ENCODE measurements around the gene TBC1D16.
"Not testable (repeated sequence)": the region's sequence is repeated elsewhere in the genome, so short reads cannot be mapped to it uniquely, and the experiment has no call there.

TBC1D16 gene

GRCh38 chr17:79911430-79912399 lies 124.0 kb downstream of the TBC1D16 start:
- no peak for DNase-seq

DNA sequence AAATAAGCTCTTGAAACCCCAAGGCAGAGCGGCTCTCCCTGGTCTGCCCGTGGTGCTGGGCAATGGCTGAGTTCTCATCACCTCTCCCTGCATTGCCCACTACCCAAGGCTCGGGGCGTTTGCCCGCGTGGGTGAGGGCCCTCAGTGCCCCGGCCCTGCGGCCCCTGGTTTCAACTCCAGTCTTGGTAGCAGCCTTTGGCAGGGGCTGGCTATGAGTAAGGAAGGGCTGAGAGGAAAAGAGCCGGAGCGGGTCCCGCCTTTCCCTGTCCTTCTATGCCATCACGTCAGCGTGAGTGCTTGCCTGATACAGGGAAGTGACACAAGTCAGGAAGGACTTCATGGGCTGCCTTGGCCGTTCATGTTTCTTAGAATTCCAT lies 124.7 kb downstream of the TBC1D16 start:
- no peak for DNase-seq

DNA sequence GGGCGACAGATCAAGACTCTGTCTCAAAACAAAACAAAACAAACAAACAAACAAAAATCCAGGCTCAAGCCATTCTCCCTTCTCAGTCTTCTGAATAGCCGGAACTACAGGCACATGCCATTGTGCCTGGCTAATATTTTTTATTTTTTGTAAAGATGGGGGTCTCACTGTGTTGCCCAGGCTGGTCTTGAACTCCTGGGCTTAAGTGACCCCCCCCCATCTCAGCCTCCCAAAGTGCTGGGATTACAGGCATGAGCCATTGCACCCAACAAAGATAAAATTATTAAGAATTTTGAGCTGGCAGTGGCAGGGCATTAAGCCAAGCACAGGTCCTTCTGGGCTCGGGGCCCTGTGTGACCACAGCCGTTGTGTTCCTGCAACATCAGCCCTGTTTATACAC lies 126.6 kb downstream of the TBC1D16 start:
- DNase-seq, result no peak

DNA sequence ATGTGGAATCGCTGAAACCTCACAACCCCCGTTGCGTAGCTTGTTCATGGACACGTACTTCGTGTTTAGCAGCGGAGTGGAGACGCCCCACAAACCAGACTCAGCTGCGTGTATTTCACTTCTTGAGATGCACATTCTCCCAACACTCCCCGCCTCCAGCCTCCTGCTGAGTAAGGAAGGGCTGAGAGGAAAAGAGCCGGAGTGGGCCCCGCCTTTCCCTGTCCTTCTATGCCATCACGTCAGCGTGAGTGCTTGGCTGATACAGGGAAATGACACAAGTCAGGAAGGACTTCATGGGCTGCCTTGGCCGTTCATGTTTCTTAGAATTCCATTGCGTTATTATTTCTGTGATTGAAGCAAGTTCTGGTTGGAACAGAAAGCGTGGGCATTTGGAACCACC lies 127.8 kb downstream of the TBC1D16 start:
- DNase-seq, result no peak

GRCh38 chr17:79907217-79907715 lies 128.4 kb downstream of the TBC1D16 start:
- no peak for DNase-seq

GRCh38 chr17:79905832-79906231 lies 129.8 kb downstream of the TBC1D16 start:
- no peak for DNase-seq

DNA sequence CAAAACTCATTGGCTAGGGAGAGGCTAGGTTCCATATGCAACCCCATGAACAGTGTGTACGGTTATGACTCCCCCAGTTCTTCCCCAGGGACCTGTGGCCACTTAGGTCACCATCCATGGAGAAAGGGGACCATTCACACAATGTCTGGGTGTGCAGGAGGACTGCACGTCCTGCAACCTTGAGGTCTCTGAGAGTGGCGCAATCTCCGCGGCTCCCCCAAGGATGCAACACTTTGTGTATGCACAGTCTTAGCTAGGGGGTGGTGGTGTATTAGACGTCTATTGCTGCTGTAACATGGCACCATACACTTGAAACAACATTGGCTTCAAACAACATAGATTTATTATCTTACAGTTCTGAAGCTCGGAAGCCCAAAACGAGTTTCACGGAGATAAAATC lies 130.8 kb downstream of the TBC1D16 start:
- DNase-seq, result no peak

- DNase-seq, result no peak
Observed at GRCh38 chr17:79902146-79902791, 133.4 kb downstream of the TBC1D16 start.

DNA sequence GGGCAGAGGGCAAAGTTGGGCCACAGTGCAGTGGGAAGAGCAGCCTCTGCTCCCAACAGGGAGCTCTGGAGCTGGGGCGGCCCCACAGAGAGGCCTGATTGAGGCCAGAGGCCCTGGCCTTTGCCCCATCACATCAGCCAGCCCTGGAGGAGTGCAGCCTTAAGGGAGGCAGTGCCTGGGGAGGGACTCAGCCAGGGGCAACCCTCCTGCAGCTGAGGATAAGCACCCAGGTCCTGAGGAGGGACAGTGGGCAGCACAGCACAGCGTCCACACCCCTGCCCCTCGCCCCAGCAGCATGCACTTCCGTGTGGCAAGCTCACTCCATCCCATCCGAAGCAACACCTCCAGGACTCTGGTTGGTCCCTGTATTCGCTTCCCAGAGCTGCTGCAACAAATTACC lies 134.5 kb downstream of the TBC1D16 start:
- no peak for DNase-seq

DNA sequence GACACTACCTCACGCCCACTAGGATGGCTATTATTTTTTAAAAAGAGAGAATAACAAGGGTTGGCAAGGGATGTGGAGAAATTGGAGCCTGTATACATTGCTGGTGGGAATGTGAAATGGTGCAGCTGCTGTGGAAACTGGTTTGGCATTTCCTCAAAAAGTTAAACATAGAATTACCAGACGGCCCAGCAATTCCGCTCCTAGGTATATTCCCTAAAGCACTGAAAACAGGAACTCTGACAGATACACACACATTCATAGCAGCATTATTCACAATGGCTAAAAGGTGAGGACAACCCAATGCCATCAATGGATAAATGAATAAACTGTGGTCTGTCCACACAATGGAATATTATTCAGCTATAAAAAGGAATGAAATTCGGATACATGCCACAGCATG lies 136.1 kb downstream of the TBC1D16 start:
- no peak for DNase-seq

GRCh38 chr17:79897243-79898063 lies 138.2 kb downstream of the TBC1D16 start:
- no peak for DNase-seq

GRCh38 chr17:79893457-79893856 lies 142.2 kb downstream of the TBC1D16 start:
- DNase-seq, result not testable (repeated sequence)

GRCh38 chr17:79892457-79893241 lies 143.0 kb downstream of the TBC1D16 start:
- no peak for DNase-seq

DNA sequence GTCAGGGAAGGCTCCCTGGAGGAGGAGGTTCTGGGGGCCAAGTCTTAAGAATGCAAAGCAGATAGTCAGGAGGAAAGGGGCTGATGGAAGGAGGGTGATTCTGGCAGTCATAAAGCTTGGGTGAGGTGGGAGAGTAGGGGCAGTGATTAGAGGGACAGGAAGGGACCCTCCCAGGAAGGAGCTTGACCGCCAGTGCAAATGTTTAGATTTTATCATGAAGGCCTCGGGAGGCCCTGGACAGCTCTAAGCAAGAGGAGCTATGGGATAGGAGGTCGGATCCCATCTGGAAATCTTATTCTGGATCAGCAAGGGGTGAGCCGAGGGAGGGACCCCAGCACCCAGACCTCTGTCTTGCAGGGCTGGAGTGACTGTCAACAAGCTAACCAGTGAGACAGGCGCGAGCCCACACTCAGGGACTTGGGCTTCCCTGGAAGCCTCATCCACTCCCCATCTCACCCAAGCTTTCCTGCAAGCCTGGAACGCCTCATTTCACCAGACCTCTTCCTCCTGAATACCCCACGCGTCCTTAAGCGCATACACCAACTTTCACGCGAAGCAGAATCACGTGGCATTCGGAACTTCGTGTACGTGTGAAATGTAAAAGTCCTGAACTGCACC lies 144.4 kb downstream of the TBC1D16 start:
- DNase-seq, result no peak

DNA sequence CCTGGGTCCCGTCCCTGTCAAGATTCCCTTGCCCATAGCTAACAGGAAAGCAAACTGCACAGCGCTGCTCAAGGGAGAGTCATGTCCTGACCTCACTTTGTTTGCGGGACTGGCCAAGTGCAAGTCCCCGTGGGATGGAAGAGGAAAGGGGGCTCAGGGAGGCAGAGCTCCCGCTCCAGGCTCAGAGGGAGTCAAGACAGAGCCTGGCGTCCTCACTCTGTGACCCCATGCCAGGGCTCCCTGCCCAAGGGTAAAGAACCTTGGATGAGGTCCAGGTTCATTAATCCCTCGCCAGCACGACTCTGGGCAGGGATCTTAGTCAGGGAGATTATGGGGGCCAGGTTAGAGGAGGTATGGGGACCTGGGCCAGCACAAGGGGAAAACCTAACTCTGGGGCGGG lies 145.0 kb downstream of the TBC1D16 start:
- no peak for DNase-seq

DNA sequence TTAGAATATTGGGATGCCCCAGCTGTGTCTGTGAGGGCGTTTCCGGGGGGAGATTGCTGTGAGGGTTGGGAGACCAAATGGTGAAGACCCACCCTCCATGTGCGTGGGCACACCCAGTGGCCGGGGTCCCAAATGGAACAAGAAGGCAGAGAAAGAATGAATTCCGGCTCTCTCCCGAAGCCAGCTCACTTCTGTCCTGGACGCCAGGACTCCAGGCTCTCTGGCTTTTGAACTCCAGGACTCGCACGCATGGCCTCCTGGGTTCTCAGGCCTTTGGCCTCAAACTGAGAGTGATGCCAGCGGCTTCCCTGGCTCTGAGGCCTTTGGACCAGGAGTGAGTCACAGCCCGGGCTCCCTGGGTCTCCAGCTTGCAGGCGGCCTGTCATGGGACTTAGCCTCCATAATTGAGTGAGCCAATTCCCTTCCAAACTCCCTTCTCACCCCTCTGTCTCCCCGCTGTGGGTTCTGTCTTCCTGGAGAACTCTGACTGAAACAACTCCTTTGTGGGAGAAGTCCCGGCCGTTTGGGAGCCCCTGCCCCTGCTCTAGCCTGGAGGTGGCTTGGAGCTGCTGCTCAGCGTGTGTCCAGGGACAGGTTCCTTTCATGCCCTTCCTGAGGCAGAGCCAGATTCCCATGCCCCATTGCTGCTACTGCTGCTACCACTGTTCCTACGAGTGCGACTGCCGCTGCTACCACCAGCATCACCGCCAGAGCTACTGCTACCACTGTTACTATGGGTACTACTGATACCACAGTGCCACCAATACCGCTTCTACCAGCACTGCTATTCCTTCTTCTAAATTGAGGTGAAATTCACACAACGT lies 146.6 kb downstream of the TBC1D16 start:
- DNase-seq, result no peak

DNA sequence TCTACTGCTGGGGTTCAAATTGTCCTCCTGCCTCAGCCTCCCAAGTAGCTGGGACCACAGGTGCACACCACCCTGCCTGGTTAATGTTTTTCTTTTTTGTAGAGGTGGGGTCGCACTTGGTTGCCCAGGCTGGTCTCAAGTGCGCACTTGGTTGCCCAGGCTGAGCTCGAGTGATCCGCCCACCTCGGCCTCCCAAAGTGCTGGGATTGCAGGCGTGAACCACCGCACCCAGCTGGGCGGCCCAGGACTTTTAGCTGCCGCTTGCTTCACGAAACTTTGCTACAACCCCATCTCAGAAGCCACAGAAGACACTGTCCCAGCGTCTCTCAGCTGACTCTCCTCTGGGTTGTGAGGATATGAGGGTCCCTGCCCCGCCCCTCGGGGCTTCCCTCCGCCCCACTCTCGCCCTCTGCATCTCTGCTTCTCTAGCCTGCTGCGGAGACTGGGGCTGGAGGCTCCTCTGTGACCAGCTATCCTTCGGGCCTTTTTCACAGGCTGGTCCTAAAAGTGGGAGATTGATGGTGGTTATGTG lies 147.6 kb downstream of the TBC1D16 start:
- DNase-seq, result no peak

DNA sequence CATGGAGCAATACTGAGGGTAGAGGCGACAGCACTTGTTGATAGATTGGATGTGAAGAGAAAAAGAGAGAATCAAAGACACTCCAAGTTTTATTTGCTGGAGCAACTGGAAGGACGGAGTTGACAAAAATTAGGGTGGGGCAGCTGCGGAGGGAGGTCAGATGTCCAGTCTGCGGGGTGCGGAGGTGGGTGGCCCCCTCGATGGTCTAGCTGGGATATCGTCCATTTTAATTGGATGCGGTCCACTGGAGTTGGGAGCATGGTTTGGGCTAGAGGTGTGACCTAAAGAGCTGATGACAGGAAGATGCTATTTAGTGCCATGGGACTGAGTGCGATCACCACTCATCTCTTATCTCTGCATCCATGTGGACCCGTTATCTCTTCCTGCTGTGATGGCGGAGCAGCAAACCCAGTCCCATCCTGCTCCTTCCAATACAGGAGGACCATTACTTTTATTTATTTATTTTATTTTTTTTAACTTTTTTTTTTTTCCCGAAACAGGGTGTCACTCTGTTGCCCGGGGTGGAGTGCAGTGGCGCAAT lies 148.2 kb downstream of the TBC1D16 start:
- DNase-seq, result no peak

GRCh38 chr17:79883202-79883601 lies 152.5 kb downstream of the TBC1D16 start:
- no peak for DNase-seq
